HG03039 (cell line): Measurements from ENCODE around the gene SPART.
A peak's percentile ranks its signal among the peaks of the same experiment; 100 is the strongest.

ENCODE experiments used
- ATAC-seq: cut with Tn5 transposase; IDR thresholded peaks from one replicate; pipeline ENCODE4 v1.9.1; 2021; ENCODE audit warnings: mild to moderate bottlenecking, moderate library complexity; ENCODE audit not compliant: unreplicated experiment

The SPART gene

DNA sequence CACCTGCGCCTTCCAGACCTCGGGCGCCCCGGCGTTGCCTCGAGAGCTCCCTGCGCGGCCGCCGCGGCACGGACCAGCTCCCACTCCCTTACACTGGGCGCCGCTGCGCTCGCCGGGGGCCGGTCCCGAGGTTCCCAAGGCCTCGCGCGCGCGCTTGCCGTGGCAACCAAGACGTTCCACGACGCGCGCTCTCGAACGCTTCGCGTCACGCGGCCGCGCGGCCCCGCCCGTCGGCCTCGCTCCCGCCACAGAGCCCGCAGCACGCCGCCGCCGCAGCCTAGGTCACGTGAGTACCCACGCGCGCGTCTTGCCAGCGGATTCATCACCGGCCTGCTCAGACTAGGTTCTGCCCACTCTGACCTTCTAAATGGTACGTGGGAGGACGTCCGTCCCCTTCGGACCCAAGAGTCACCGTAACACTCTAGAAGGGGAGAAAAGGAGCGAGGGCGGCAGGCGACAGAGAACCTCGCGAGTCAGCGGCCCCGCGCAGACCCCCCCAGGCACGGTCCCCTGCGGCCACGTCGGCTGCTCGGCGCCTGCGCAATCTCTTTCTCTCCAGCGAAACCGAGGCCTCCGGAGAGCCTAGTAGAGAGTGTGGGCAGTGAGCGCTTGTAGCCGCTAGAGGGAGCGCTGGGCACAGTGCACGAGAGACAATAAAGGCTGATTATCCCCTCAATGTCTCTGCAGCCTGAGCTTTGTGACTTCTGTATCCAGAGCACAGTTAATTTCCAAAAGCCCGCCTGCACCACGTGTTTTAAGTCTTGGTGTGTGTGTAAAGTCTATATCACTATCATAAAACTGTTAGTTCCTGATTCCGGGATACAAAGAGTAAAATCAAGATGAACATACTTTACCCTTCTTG, at the start of gene SPART:
Gene SPART (minus strand): TSS at position 173 of the 862 bp plus-strand sequence. CDS start 10,564 bp downstream, outside the sequence.
- ATAC-seq, result peak; percentile 93

DNA sequence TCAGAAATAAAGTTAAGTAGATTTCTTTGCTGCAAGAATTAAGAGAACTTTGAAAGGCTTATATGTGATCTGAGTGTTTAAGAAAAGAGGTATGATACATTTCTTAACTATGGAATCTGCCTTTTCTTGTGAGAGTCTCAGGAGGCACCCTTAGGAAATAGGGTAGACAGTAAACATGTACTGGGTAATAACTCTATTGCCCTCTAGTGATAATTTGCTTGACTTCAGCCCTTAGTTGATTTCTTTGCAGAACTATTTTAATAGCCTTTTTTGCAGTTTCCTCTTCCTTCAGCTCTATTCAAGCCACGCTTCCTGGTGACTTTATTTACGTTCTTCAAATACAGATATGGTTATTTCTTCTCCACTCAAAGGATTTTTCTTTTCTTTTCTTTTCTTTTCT, 49.1 kb upstream of the SPART start:
- no peak for ATAC-seq

- no peak for ATAC-seq
These were observed 39.3 kb upstream of the SPART start for GRCh38 chr13:36385489-36385888.

DNA sequence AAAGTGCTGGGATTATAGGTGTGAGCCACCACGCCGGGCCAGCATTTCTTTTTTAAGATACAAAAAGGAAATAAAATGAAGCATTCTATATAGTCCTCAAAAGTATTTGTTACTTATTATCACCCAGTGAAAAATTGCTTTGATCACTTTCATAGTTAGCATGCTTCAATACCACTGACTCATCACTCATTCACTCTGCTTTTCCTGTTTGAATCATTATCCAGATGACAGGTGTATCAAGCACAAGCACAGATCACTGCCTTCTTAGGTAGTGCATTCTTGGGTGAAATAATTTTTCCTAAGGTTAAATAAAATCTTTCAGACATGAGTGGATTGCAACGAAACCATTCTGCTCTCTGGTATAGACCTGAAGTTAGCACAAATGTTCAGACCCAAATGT, 35.8 kb upstream of the SPART start:
- no peak for ATAC-seq

- no peak for ATAC-seq
These were observed 31.8 kb upstream of the SPART start for GRCh38 chr13:36377826-36378468.

DNA sequence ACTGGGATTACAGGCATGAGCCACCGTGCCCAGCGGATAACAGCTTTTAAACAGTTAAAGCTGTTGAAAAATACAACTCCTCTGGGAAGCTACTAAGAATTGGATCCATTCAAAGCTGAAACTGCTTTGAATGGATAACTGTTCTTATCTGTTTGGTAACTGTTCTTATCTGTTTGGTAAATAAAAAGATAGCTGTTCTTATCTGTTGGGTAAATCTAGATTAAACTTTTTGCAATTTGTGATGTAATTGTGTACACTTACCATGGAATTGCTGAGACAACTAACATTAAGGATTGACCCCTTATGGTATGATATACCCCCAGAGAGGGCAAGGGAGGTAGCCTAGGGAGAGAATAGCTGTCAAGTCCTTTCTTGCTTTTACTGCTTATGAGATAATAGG, 27.9 kb upstream of the SPART start:
- no peak for ATAC-seq

- ATAC-seq, result no peak
These were observed 25.0 kb upstream of the SPART start for GRCh38 chr13:36371185-36371584.

GRCh38 chr13:36370108-36370429, 23.9 kb upstream of the SPART start:
- no peak for ATAC-seq

- ATAC-seq, result no peak
These were observed 23.3 kb upstream of the SPART start for GRCh38 chr13:36369268-36370107.

DNA sequence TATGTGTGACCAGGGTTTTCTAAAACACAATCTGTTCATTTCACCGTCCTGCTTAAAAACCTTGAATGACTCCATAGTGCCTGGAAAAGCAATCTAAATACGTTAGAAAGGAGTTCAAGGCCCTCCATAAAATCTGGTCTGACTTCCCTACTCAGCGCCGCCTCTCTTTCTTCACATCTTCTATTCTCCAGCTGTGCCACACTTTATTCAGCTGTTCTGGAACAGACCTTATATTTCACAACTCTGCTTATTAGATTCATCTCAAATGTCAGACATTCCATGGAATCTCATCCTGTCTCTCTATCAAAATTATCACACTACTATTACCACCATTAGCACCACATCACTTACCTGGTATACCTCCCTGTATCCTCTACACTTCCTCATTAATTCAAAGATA, 19.8 kb upstream of the SPART start:
- no peak for ATAC-seq

DNA sequence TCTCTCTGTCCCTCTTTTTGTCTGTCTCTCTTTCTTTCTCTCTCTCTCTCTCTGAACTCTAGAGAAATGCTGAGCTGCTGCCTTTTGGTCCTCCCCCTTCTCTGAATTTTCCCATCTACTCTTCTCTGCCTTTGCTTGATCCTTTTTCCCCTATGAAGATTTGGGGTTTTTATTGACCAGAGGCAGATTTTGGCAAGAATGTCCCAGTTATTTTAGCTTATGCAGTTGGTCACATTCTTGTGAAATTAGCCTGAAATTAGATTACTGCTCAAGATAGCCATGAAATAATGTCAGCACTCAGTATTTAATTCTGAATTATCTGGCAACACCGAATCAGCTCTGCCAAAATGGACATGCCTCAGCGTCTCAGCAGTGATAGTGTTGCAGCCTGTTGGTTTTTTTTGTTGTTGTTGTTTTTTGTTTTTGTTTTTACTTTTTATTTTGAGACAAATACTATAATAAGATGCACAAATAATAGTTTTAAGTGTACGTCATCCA, 17.2 kb upstream of the SPART start:
- no peak for ATAC-seq

- ATAC-seq, result no peak
These were observed 16.7 kb upstream of the SPART start for GRCh38 chr13:36362914-36363313.

GRCh38 chr13:36362251-36362650, 16.1 kb upstream of the SPART start:
- ATAC-seq, result no peak

GRCh38 chr13:36360903-36361302, 14.7 kb upstream of the SPART start:
- no peak for ATAC-seq

GRCh38 chr13:36359301-36359950, 13.2 kb upstream of the SPART start:
- ATAC-seq, result no peak

- no peak for ATAC-seq
These were observed 12.1 kb upstream of the SPART start for GRCh38 chr13:36358175-36358718.

- no peak for ATAC-seq
These were observed 11.5 kb upstream of the SPART start for GRCh38 chr13:36357692-36358091.

- ATAC-seq, result no peak
These were observed 11.0 kb upstream of the SPART start for GRCh38 chr13:36357231-36357630.

DNA sequence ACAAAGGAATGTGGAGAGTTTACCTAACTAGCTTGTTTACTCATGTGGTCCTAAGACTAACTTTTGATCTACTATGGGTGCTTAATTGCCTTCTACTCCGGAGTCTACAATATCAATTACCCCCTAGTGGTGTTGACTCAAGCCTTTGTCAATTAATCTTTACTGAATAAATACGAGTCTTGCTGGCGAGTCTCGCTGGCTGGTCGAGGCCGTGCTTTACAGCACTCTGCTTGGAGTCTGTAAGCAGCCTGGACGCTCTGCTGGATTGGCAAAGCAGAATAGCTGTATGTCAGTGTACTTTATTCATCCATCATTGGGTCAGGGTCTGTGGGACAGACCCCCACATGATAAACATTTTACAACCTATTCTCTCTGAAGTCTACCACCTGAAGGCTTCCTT, 9.9 kb upstream of the SPART start:
- ATAC-seq, result no peak

- no peak for ATAC-seq
These were observed 9.4 kb upstream of the SPART start for GRCh38 chr13:36355632-36356031.
